Ishikawa (cell line): ENCODE results near the gene SORCS3.

ENCODE experiments used
- CEBPB ChIP-seq: IDR thresholded peaks from 2 replicates; pipeline ENCODE4 v1.6.1; 2012
- CREB1 ChIP-seq: IDR thresholded peaks from 2 replicates; pipeline ENCODE4 v1.6.1; 2012; ENCODE audit warnings: low read depth
- EGR1 ChIP-seq: IDR thresholded peaks from 2 replicates; pipeline ENCODE4 v1.6.1; 2012
- EP300 ChIP-seq: IDR thresholded peaks from 2 replicates; pipeline ENCODE4 v1.6.1; 2012; ENCODE audit warnings: borderline replicate concordance
- FOXM1 ChIP-seq: IDR thresholded peaks from 2 replicates; pipeline ENCODE4 v1.6.1; 2012; ENCODE audit warnings: low read depth, borderline replicate concordance
- MAX ChIP-seq: IDR thresholded peaks from 2 replicates; pipeline ENCODE4 v1.6.1; 2012
- NFIC ChIP-seq: IDR thresholded peaks from 2 replicates; pipeline ENCODE4 v1.6.1; 2012
- RAD21 ChIP-seq: IDR thresholded peaks from 2 replicates; pipeline ENCODE4 v1.6.1; 2012; ENCODE audit warnings: low read depth
- REST ChIP-seq: IDR thresholded peaks from 2 replicates; pipeline ENCODE4 v1.6.1; 2012; ENCODE audit warnings: low read depth, mild to moderate bottlenecking
- TAF1 ChIP-seq: IDR thresholded peaks from 2 replicates; pipeline ENCODE4 v1.6.1; 2012; ENCODE audit warnings: low read depth, mild to moderate bottlenecking
- TCF12 ChIP-seq: IDR thresholded peaks from 2 replicates; pipeline ENCODE4 v1.6.1; 2012; ENCODE audit warnings: low read depth
- TEAD4 ChIP-seq: IDR thresholded peaks from 2 replicates; pipeline ENCODE4 v1.6.1; 2012
- USF1 ChIP-seq: IDR thresholded peaks from 2 replicates; pipeline ENCODE4 v1.6.1; 2012
- YY1 ChIP-seq: IDR thresholded peaks from 2 replicates; pipeline ENCODE4 v1.6.1; 2012; ENCODE audit warnings: low read depth
- ZBTB7A ChIP-seq: IDR thresholded peaks from 2 replicates; pipeline ENCODE4 v1.6.1; 2012; ENCODE audit warnings: low read depth

The SORCS3 gene

GRCh38 chr10:104897696-104898095 is 256.6 kb downstream of the SORCS3 start:
- no peak for TF ChIP-seq NFIC
- TF ChIP-seq TEAD4 = no peak
- no peak for TF ChIP-seq TCF12
- TF ChIP-seq MAX = no peak
- TF ChIP-seq YY1 = no peak
- TF ChIP-seq USF1 = no peak
- TF ChIP-seq TAF1 = no peak
- no peak for TF ChIP-seq CREB1
- TF ChIP-seq FOXM1 = no peak
- no peak for TF ChIP-seq RAD21
- TF ChIP-seq EGR1 = no peak
- TF ChIP-seq CEBPB = no peak
- TF ChIP-seq REST = no peak
- TF ChIP-seq ZBTB7A = no peak
- no peak for TF ChIP-seq EP300

- TF ChIP-seq TEAD4 (no peak), REST (no peak), FOXM1 (no peak), NFIC (no peak), ZBTB7A (no peak), CEBPB (no peak), EGR1 (no peak)
Measured at GRCh38 chr10:104899779-104900178, 258.7 kb downstream of the SORCS3 start.

- TF ChIP-seq CEBPB (no peak), TAF1 (no peak), RAD21 (no peak), TEAD4 (no peak), EP300 (no peak), TCF12 (no peak), MAX (no peak)
Measured at GRCh38 chr10:104903433-104903832, 262.3 kb downstream of the SORCS3 start.

GRCh38 chr10:104904753-104905323 is 263.7 kb downstream of the SORCS3 start:
- TF ChIP-seq YY1 (no peak), USF1 (no peak), REST (no peak), FOXM1 (no peak), CREB1 (no peak), EGR1 (no peak), TEAD4 (no peak), RAD21 (no peak)

GRCh38 chr10:104906112-104906511 is 265.0 kb downstream of the SORCS3 start:
- TF ChIP-seq ZBTB7A = no peak
- no peak for TF ChIP-seq RAD21
- no peak for TF ChIP-seq NFIC
- TF ChIP-seq EGR1 = no peak
- no peak for TF ChIP-seq FOXM1
- TF ChIP-seq MAX = no peak
- TF ChIP-seq USF1 = no peak
- TF ChIP-seq YY1 = no peak
- no peak for TF ChIP-seq CREB1
- no peak for TF ChIP-seq TAF1
- no peak for TF ChIP-seq TCF12
- no peak for TF ChIP-seq EP300
- no peak for TF ChIP-seq CEBPB
- no peak for TF ChIP-seq REST
- TF ChIP-seq TEAD4 = no peak
